K562 (cell line): ENCODE results near the gene ABCC6.

ENCODE experiments used
- POLR2A ChIP-seq: fragments of 450-650 bp; conservative IDR thresholded peaks from 2 replicates; pipeline ENCODE4 v1.6.1; 2016
- SMARCE1 ChIP-seq: fragments of 450-650 bp; IDR thresholded peaks from 2 replicates; pipeline ENCODE4 v1.7.1; 2016; ENCODE audit warnings: mild to moderate bottlenecking

DNA sequence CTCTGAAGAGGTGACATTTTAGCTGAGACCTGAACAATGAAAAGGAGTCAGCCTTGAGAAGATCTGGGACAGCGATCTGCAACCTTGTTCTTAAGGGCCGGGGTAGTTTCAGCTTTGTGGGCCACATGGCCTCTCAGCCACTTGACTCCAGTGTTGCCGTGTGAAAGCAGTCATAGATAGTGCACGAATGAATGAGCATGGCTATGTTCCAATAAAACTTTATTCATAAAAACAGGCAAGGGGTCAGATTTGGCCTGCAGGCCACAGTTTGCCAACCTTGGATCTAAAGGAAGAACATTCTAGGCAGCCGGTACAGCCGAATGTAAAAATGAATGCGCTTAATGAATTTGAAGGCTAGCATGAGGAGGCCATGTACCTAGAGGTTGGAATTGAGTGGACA, 83.5 kb downstream of the ABCC6 start:
- no peak for TF ChIP-seq SMARCE1
- TF ChIP-seq POLR2A: no peak
